Suprapubic skin (tissue), 4 donors: ENCODE measurements around the gene KRTAP5-5. TPM values are rescaled to one million over a fixed set of nuclear protein-coding genes. Genes with fewer than 3 reads are reported as not detected.
"Not testable (repeated sequence)": the region's sequence is repeated elsewhere in the genome, so short reads cannot be mapped to it uniquely, and the experiment has no call there.

Experiments
- DNase-seq, 2 donors: peaks; one replicate each; pipeline ENCODE4 v3.0.0-alpha.2; 2019; ENCODE audit warnings: low spot score in 2 of 2
- H3K27ac ChIP-seq: fragments of 200-600 bp; sonication (generic); one replicate; pipeline ENCODE4 v1.5.1; 2019
- H3K27me3 ChIP-seq: fragments of 200-600 bp; sonication (generic); one replicate; pipeline ENCODE4 v1.5.1; 2019
- H3K36me3 ChIP-seq: fragments of 200-600 bp; sonication (generic); one replicate; pipeline ENCODE4 v1.5.1; 2019
- H3K4me1 ChIP-seq: fragments of 200-600 bp; sonication (generic); one replicate; pipeline ENCODE4 v1.5.1; 2019
- H3K4me3 ChIP-seq: fragments of 200-600 bp; sonication (generic); one replicate; pipeline ENCODE4 v1.5.1; 2019; ENCODE audit warnings: mild to moderate bottlenecking
- H3K9me3 ChIP-seq: fragments of 200-600 bp; sonication (generic); one replicate; pipeline ENCODE4 v1.5.1; 2019
- EP300 ChIP-seq: sonication (generic); formaldehyde crosslinking; IDR thresholded peaks from one replicate; pipeline ENCODE4 v1.6.1; 2017; ENCODE audit warnings: antibody characterized with exemption
- POLR2A ChIP-seq, 2 donors: fragments of 450-650 bp; IDR thresholded peaks; one replicate each; pipeline ENCODE4 v1.6.1; 2017; ENCODE audit warnings: antibody characterized with exemption in 2 of 2, mild to moderate bottlenecking in 2 of 2, moderate library complexity in 2 of 2
- POLR2AphosphoS5 ChIP-seq, 3 donors: sonication (generic); formaldehyde crosslinking; IDR thresholded peaks; one replicate each; pipeline ENCODE4 v1.6.1; 2017; ENCODE audit warnings: antibody characterized with exemption in 3 of 3
- WGBS: methylation state at CpG from one replicate; pipeline ENCODE4 v1.1.5; 2018; 5-methylcytosine and 5-hydroxymethylcytosine counted together
- total RNA-seq, 4 donors: library from RNA; depleted of rRNA; stranded (reverse); fragments of >200 nt; gene quantifications; one replicate each; pipeline ENCODE4 v1.1.0, GENCODE V29; 2016
- TF ChIP-seq, protein P1 (sequence below), 2 donors: fragments of 200-600 bp in 1 of 2; fragments of 450-650 bp in 1 of 2; sonication (generic) in 1 of 2; IDR thresholded peaks; one replicate each; pipeline ENCODE4 v1.5.1; 2016 to 2019; ENCODE audit warnings: antibody characterized with exemption in 2 of 2, mild to moderate bottlenecking in 1 of 2, moderate library complexity in 1 of 2

Gene KRTAP5-5
- total RNA-seq, 4 donors from 2014 or later: 0.79 to 2.7 (median 1.2) TPM; not detected in 1

DNA sequence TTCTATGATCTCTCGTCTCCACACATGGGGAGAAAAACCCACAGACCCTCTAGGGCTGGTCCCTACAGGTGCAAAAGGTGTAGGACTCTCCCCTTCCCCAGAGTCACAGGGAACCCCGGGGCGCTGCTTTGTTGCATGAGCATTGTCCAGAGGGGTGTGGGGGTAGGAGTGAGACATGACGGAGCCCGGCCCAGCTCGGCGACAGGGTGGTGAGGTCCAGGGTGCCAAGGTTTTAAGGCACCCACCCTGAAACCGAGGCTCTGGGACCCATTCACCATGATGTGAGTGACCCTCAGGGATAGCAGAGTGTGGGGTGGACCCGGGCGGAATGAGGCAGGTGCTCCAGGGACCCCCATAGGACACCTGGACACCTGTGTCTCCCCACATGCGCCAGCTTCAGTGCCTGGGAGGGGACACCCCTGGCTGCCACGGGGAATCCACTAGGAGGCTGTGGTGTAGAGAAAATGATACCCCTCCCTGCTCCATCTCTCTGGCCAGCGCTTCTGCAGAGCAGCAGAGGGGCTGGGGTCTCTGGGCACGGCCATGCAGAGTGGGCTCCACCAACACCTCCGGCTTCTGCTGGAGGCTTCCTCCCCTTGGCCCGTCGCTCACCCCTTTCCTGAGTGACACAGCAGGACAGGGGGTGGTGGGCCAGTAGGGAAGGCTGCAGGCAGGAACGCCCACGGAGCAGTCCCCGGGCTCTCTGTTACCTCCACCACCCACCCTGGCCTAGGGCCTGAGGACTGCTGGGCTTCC is 15.2 kb downstream of the KRTAP5-5 start:
- TF ChIP-seq, protein P1, sequence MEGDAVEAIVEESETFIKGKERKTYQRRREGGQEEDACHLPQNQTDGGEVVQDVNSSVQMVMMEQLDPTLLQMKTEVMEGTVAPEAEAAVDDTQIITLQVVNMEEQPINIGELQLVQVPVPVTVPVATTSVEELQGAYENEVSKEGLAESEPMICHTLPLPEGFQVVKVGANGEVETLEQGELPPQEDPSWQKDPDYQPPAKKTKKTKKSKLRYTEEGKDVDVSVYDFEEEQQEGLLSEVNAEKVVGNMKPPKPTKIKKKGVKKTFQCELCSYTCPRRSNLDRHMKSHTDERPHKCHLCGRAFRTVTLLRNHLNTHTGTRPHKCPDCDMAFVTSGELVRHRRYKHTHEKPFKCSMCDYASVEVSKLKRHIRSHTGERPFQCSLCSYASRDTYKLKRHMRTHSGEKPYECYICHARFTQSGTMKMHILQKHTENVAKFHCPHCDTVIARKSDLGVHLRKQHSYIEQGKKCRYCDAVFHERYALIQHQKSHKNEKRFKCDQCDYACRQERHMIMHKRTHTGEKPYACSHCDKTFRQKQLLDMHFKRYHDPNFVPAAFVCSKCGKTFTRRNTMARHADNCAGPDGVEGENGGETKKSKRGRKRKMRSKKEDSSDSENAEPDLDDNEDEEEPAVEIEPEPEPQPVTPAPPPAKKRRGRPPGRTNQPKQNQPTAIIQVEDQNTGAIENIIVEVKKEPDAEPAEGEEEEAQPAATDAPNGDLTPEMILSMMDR (IDR thresholded peaks at IDR 0.05): no peak
- TF ChIP-seq EP300: no peak
- TF ChIP-seq POLR2AphosphoS5 (IDR thresholded peaks at IDR 0.05): no peak
- TF ChIP-seq POLR2A (IDR thresholded peaks at IDR 0.05): no peak
- Histone ChIP-seq H3K4me3 (no peak overlapping the region), H3K27me3 (peaks cover 30% of the 10 kb centered on the region), H3K36me3 (no peaks in the 10 kb centered on the region), H3K9me3 (no peaks in the 10 kb centered on the region), H3K4me1 (peaks cover 4% of the 10 kb centered on the region), H3K27ac (no peak overlapping the region)
- DNase-seq: no peak
- 92% methylated on average over 12 of the region's 20 CpGs for WGBS

DNA sequence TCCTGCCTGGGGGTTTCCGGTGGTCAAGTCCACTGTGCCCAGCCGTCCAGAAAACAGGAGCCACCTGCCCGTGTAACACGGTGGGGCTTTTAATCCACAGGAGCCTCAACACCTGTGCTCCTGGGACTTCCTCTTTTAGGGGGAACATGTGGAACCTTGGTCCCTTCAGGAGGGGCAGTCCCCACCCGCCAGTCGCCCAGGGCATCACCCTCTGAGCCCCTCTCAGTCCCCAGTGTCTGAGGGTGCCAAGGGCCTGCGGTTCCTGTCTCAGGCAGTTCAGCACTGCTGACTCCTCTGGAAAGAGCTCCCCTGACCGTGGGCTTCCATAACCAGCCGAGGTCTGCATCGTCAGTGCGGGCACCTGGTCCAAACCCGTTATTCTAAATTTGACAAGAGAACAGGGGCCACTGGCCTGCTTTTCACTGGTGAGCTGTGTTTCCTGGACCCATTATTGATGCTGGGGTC is 15.8 kb downstream of the KRTAP5-5 start:
- Histone ChIP-seq H3K36me3 (no peaks in the 10 kb centered on the region), H3K27ac (no peak overlapping the region), H3K4me1 (no peaks in the 10 kb centered on the region), H3K4me3 (no peak overlapping the region), H3K27me3 (peaks cover 24% of the 10 kb centered on the region), H3K9me3 (no peaks in the 10 kb centered on the region)
- DNase-seq: no peak
- TF ChIP-seq EP300 (no peak), POLR2A (IDR thresholded peaks at IDR 0.05) (no peak), POLR2AphosphoS5 (IDR thresholded peaks at IDR 0.05) (no peak)
- TF ChIP-seq, protein P1 (IDR thresholded peaks at IDR 0.05): no peak
- WGBS: 83% methylated on average over 7 of the region's 12 CpGs

DNA sequence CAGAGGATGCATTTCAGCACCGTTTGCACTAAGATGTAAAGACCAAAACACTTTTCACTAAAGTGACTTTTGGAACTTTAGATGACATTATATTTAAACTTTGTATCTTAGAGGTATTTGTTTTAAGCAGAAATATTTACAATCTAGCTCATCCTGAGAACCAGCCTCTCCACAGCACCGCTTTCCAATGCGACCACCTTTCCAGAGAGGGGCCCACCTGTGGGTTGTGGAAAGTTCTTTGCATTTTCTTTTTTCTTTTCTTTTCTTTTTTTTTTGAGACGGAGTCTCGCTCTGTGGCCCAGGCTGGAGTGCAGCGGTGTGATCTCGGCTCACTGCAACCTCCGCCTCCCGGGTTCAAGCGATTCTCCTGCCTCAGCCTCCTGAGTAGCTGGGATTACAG is 17.0 kb downstream of the KRTAP5-5 start:
- H3K27me3 ChIP-seq: peaks cover 13% of the 10 kb centered on the region
- WGBS: 89% methylated on average over 10 of the region's 10 CpGs
- not testable (repeated sequence) for H3K36me3 ChIP-seq, H3K4me3 ChIP-seq, H3K27ac ChIP-seq, H3K4me1 ChIP-seq, DNase-seq, H3K9me3 ChIP-seq

DNA sequence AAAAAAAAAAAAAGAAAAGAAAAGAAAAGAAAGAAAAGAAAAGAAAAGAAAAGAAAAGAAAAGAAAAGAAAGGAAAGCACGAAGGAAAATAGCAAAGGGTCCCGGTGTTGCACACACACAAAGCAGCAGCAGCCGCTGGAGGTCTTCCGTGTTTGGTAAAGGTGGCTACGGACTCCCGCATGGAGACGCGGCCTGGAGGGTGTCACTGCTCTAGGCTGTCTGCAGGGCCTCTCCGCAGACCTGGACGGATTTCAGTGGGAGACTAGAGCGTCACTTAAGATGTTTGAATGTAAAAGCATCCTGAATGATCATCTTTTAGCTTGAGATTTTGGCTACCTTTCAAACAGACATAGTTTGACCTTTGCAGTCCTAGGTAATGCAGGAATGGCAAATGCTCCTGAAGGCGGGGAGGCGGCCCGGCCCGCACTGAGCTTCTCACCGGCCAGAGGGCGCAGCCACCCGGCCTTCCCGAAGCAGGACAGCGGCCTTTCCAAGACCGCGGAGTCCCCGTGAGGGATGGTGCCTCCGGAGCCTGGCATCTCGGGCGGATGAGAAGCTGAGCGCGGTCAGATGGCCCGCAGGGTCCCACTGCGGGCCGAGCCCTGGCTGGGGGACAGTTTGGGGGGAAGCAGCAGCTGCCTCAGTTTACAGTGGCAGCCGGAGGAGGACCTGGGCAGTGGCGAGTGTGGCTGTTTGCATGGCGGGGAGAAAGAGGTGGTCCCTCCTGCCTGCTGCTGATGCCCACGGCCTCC is 18.5 kb downstream of the KRTAP5-5 start:
- no peak overlapping the region for H3K27ac ChIP-seq
- H3K27me3 ChIP-seq: peaks cover 10% of the 10 kb centered on the region
- H3K4me1 ChIP-seq: peaks cover 9% of the 10 kb centered on the region
- 92% methylated on average over 25 of the region's 35 CpGs for WGBS
- TF ChIP-seq, protein P1 (IDR thresholded peaks at IDR 0.05): no peak
- no peak for TF ChIP-seq EP300
- TF ChIP-seq POLR2AphosphoS5 (IDR thresholded peaks at IDR 0.05): no peak
- TF ChIP-seq POLR2A (IDR thresholded peaks at IDR 0.05): no peak
- H3K36me3 ChIP-seq: no peaks in the 10 kb centered on the region
- no peak for DNase-seq
- H3K9me3 ChIP-seq: no peaks in the 10 kb centered on the region
- no peak overlapping the region for H3K4me3 ChIP-seq

DNA sequence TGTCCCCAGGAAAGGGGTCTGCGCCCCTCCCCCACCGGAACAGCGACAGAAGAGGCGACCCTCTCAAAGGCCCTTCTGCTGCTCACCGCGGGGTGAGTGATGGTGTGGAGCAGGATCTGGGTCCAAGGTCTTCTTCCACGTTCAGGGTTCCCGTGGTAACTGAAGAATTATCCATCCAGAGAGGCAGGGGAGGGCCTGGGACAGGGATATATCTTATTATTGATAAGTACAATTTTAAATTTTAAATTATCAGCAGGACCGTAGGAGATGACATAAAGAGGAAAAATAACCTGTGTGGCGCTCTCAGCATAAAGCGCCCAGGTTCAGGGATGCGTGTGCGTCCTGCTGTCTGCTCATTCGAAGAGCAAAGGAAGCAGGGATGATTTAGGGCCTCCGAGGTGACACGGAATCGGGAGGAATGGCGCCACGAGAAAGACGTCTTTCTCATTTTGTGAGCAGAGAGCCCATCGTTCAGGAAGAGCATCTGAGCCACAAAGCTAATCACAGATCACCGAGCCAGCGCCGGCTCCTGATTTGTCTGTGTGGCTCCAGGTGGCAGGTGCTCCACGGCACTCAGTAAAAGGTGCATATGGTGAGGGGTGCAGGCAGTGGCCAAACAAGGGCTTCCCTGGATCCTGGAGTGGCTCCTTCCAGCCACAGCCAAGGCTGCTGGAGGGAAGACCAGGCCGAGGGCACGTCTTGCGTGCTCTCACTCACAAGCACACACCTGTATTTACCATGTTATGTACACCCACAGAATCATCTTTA is 19.3 kb downstream of the KRTAP5-5 start:
- no peak for DNase-seq
- WGBS: 89% methylated on average over 24 of the region's 28 CpGs

More for the DNA sequence above, 19.3 kb downstream of the KRTAP5-5 start:
- Histone ChIP-seq H3K9me3 (no peaks in the 10 kb centered on the region), H3K27ac (no peak overlapping the region), H3K36me3 (no peaks in the 10 kb centered on the region), H3K4me1 (peaks cover 12% of the 10 kb centered on the region), H3K4me3 (no peak overlapping the region), H3K27me3 (peaks cover 12% of the 10 kb centered on the region)
- TF ChIP-seq POLR2A (IDR thresholded peaks at IDR 0.05): no peak
- TF ChIP-seq EP300: no peak
- TF ChIP-seq POLR2AphosphoS5 (IDR thresholded peaks at IDR 0.05): no peak
- TF ChIP-seq, protein P1 (IDR thresholded peaks at IDR 0.05): no peak
